Liver (tissue), 9 donors: ENCODE data around the gene ATP5PD. TPM values are rescaled to one million over a fixed set of nuclear protein-coding genes. Genes with fewer than 3 reads are reported as not detected.

ENCODE experiments used
- DNase-seq: peaks from one replicate; pipeline ENCODE4 v3.0.0-alpha.2; 2017; ENCODE audit warnings: low spot score
- H3K27ac ChIP-seq, 2 donors: one replicate each; pipeline ENCODE4 v1.7.0; 2013; ENCODE audit warnings: inconsistent platforms in 2 of 2, low read length in 2 of 2, control low read depth in 1 of 2, low read depth in 1 of 2, mild to moderate bottlenecking in 1 of 2
- H3K27me3 ChIP-seq, 4 donors: one replicate each; pipeline versions ENCODE4 v1.6.1 to v1.7.0; 2013; ENCODE audit warnings: low read length in 3 of 4, inconsistent platforms in 1 of 4, mild to moderate bottlenecking in 1 of 4, moderate library complexity in 1 of 4; ENCODE audit not compliant: control insufficient read depth in 4 of 4, insufficient read depth in 4 of 4
- H3K36me3 ChIP-seq, 4 donors: one replicate each; pipeline versions ENCODE4 v1.6.1 to v1.7.0; 2013; ENCODE audit warnings: low read length in 3 of 4, mild to moderate bottlenecking in 3 of 4, low read depth in 1 of 4, moderate library complexity in 1 of 4; ENCODE audit not compliant: control insufficient read depth in 4 of 4, insufficient read depth in 3 of 4
- H3K4me1 ChIP-seq, 4 donors: one replicate each; pipeline versions ENCODE4 v1.6.1 to v1.7.0; 2013; ENCODE audit warnings: low read length in 3 of 4, mild to moderate bottlenecking in 3 of 4, moderate library complexity in 1 of 4; ENCODE audit not compliant: control insufficient read depth in 4 of 4, insufficient read depth in 4 of 4
- H3K4me3 ChIP-seq, 3 donors: one replicate each; pipeline versions ENCODE4 v1.6.1 to v1.7.0; 2013; ENCODE audit warnings: low read length in 3 of 3, control low read depth in 1 of 3, low read depth in 1 of 3, mild to moderate bottlenecking in 1 of 3
- H3K9ac ChIP-seq, 2 donors: one replicate each; pipeline ENCODE4 v1.7.0; 2013; ENCODE audit warnings: low read length in 2 of 2, mild to moderate bottlenecking in 2 of 2, moderate library complexity in 2 of 2, control low read depth in 1 of 2, low read depth in 1 of 2
- H3K9me3 ChIP-seq, 4 donors: one replicate each; pipeline versions ENCODE4 v1.6.1 to v1.7.0; 2013; ENCODE audit warnings: low read length in 3 of 4; ENCODE audit not compliant: control insufficient read depth in 4 of 4
- ATF3 ChIP-seq: IDR thresholded peaks from 2 replicates; pipeline ENCODE4 v1.6.1; 2016; ENCODE audit warnings: antibody characterized with exemption
- FOXA2 ChIP-seq: IDR thresholded peaks from 2 replicates; pipeline ENCODE4 v1.6.1; 2016; ENCODE audit warnings: antibody characterized with exemption
- GABPA ChIP-seq, 2 donors: IDR thresholded peaks in 1 of 2; conservative IDR thresholded peaks in 1 of 2; 2 replicates each; pipeline ENCODE4 v1.6.1; 2016; ENCODE audit warnings: antibody characterized with exemption in 2 of 2, mild to moderate bottlenecking in 1 of 2, moderate library complexity in 1 of 2
- HNF4A ChIP-seq, 2 donors: conservative IDR thresholded peaks; 2 replicates each; pipeline ENCODE4 v1.6.1; 2016; ENCODE audit warnings: antibody characterized with exemption in 2 of 2, mild to moderate bottlenecking in 2 of 2
- HNF4G ChIP-seq: IDR thresholded peaks from 2 replicates; pipeline ENCODE4 v1.6.1; 2016; ENCODE audit warnings: antibody characterized with exemption
- JUND ChIP-seq, 2 donors: IDR thresholded peaks; 2 replicates each; pipeline ENCODE4 v1.6.1; 2016; ENCODE audit warnings: antibody characterized with exemption in 2 of 2
- MAX ChIP-seq: IDR thresholded peaks from 2 replicates; pipeline ENCODE4 v1.6.1; 2016; ENCODE audit warnings: antibody characterized with exemption
- NR2F2 ChIP-seq: IDR thresholded peaks from 2 replicates; pipeline ENCODE4 v1.6.1; 2016; ENCODE audit warnings: antibody characterized with exemption
- RAD21 ChIP-seq, 2 donors: IDR thresholded peaks; 2 replicates each; pipeline ENCODE4 v1.6.1; 2016; ENCODE audit warnings: antibody characterized with exemption in 2 of 2, mild to moderate bottlenecking in 2 of 2
- REST ChIP-seq: IDR thresholded peaks from 2 replicates; pipeline ENCODE4 v1.6.1; 2016; ENCODE audit warnings: antibody characterized with exemption, mild to moderate bottlenecking
- RXRA ChIP-seq, 2 donors: IDR thresholded peaks; 2 replicates each; pipeline ENCODE4 v1.6.1; 2017 to 2018; ENCODE audit warnings: antibody characterized with exemption in 2 of 2, mild to moderate bottlenecking in 1 of 2
- SP1 ChIP-seq: IDR thresholded peaks from 2 replicates; pipeline ENCODE4 v1.6.1; 2018; ENCODE audit warnings: antibody characterized with exemption, mild to moderate bottlenecking
- TAF1 ChIP-seq: conservative IDR thresholded peaks from 2 replicates; pipeline ENCODE4 v1.6.1; 2016; ENCODE audit warnings: antibody characterized with exemption, mild to moderate bottlenecking
- YY1 ChIP-seq: IDR thresholded peaks from 2 replicates; pipeline ENCODE4 v1.6.1; 2016; ENCODE audit warnings: antibody characterized with exemption, mild to moderate bottlenecking
- WGBS: extraction: QIAGEN DNeasy Blood & Tissue Kit; methylation state at CpG from one replicate; pipeline ENCODE4 v1.1.7; 2013; 5-methylcytosine and 5-hydroxymethylcytosine counted together
- polyA plus RNA-seq, 2 donors: library from polyadenylated mRNA; stranded (reverse) in 1 of 2; unstranded in 1 of 2; fragments of 200-250 nt in 1 of 2; fragments of >200 nt in 1 of 2; fragmentation: Nextera tagmentation in 1 of 2; extraction: Ambion mirVana in 1 of 2; gene quantifications; one replicate each; pipeline versions ENCODE4 v1.2.1 to v1.2.3, GENCODE V29; 2013 to 2015
- total RNA-seq, 2 donors: library from RNA; depleted of rRNA; stranded (reverse); fragments of >200 nt; gene quantifications; one replicate each; pipeline ENCODE4 v1.2.3, GENCODE V29; 2014
- TF ChIP-seq, protein P1 (sequence below): IDR thresholded peaks from 2 replicates; pipeline ENCODE4 v1.6.1; 2016; ENCODE audit warnings: antibody characterized with exemption
- TF ChIP-seq, protein P2 (sequence below): fragments of 150-350 bp; IDR thresholded peaks from 2 replicates; pipeline ENCODE4 v1.5.1; 2017; ENCODE audit warnings: improper control_type of control experiment, low read depth, low read length; ENCODE audit not compliant: missing input control
- donor health status: healthy.
- donor health status: healthy.
- donor health status: healthy.
- donor health status: healthy.
- donor health status: healthy.

Gene ATP5PD
- total and polyA plus RNA-seq, 4 donors: 102 to 378 (median 184) TPM

GRCh38 chr17:75020331-75021110 lies 26.2 kb downstream of the ATP5PD start:
- no peak overlapping the region for H3K4me3 ChIP-seq
- DNase-seq: no peak
- H3K36me3 ChIP-seq: peaks cover 12 to 35% (median 26%) of the 10 kb centered on the region in 4 donors
- H3K27ac ChIP-seq: no peak overlapping the region
- 95% methylated on average over 19 of the region's 19 CpGs for WGBS
- TF ChIP-seq, protein P1, sequence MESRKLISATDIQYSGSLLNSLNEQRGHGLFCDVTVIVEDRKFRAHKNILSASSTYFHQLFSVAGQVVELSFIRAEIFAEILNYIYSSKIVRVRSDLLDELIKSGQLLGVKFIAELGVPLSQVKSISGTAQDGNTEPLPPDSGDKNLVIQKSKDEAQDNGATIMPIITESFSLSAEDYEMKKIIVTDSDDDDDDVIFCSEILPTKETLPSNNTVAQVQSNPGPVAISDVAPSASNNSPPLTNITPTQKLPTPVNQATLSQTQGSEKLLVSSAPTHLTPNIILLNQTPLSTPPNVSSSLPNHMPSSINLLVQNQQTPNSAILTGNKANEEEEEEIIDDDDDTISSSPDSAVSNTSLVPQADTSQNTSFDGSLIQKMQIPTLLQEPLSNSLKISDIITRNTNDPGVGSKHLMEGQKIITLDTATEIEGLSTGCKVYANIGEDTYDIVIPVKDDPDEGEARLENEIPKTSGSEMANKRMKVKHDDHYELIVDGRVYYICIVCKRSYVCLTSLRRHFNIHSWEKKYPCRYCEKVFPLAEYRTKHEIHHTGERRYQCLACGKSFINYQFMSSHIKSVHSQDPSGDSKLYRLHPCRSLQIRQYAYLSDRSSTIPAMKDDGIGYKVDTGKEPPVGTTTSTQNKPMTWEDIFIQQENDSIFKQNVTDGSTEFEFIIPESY: no peak
- no peak for TF ChIP-seq TAF1
- TF ChIP-seq HNF4G: no peak
- TF ChIP-seq FOXA2: no peak
- TF ChIP-seq GABPA (IDR thresholded peaks at IDR 0.05 in 1 of 2, conservative IDR thresholded peaks at IDR 0.05 in 1 of 2): no peak
- TF ChIP-seq REST: no peak
- TF ChIP-seq, protein P2, sequence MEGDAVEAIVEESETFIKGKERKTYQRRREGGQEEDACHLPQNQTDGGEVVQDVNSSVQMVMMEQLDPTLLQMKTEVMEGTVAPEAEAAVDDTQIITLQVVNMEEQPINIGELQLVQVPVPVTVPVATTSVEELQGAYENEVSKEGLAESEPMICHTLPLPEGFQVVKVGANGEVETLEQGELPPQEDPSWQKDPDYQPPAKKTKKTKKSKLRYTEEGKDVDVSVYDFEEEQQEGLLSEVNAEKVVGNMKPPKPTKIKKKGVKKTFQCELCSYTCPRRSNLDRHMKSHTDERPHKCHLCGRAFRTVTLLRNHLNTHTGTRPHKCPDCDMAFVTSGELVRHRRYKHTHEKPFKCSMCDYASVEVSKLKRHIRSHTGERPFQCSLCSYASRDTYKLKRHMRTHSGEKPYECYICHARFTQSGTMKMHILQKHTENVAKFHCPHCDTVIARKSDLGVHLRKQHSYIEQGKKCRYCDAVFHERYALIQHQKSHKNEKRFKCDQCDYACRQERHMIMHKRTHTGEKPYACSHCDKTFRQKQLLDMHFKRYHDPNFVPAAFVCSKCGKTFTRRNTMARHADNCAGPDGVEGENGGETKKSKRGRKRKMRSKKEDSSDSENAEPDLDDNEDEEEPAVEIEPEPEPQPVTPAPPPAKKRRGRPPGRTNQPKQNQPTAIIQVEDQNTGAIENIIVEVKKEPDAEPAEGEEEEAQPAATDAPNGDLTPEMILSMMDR: no peak
- no peak for TF ChIP-seq NR2F2
- no peak for TF ChIP-seq MAX
- TF ChIP-seq RAD21 (IDR thresholded peaks at IDR 0.05): no peak
- no peak for TF ChIP-seq SP1
- TF ChIP-seq RXRA (IDR thresholded peaks at IDR 0.05): no peak
- no peak for TF ChIP-seq ATF3
- TF ChIP-seq YY1: no peak
- no peak for TF ChIP-seq JUND (IDR thresholded peaks at IDR 0.05)
- TF ChIP-seq HNF4A (conservative IDR thresholded peaks at IDR 0.05): no peak
- no peak overlapping the region for H3K9ac ChIP-seq
- H3K9me3 ChIP-seq: no peaks in the 10 kb centered on the region
- no peaks in the 10 kb centered on the region for H3K27me3 ChIP-seq
- H3K4me1 ChIP-seq: no peaks in the 10 kb centered on the region
